NCI-H510A (cell line): ENCODE data around the gene KRTAP23-1.

Experiments
- DNase-seq: peaks from one replicate; lab custom pipeline; 2025; lab: John Stamatoyannopoulos, UW

The KRTAP23-1 gene

GRCh38 chr21:30348506-30348905 lies at the start of gene KRTAP23-1:
KRTAP23-1 (minus strand) TSS chr21:30348606; CDS start chr21:30348606, 0 bp downstream.
- DNase-seq: no peak

- no peak for DNase-seq
Measured at GRCh38 chr21:30395731-30396130, 47.3 kb upstream of the KRTAP23-1 start, which contains the start of gene KRTAP13-1. KRTAP13-1 (plus strand) TSS chr21:30396031; CDS start chr21:30396087, 56 bp downstream.

- DNase-seq: no peak
Measured at GRCh38 chr21:30391492-30392025, 43.2 kb upstream of the KRTAP23-1 start.

GRCh38 chr21:30382201-30382600 lies 33.8 kb upstream of the KRTAP23-1 start:
- DNase-seq: no peak

GRCh38 chr21:30372139-30372770 lies 23.8 kb upstream of the KRTAP23-1 start, which contains the start of gene KRTAP13-2:
KRTAP13-2 (minus strand) TSS chr21:30372271; CDS start chr21:30372213, 58 bp downstream.
- DNase-seq: no peak

GRCh38 chr21:30355906-30356305 lies 7.5 kb upstream of the KRTAP23-1 start:
- no peak for DNase-seq

- no peak for DNase-seq
Measured at GRCh38 chr21:30354308-30355005, 6.1 kb upstream of the KRTAP23-1 start.

GRCh38 chr21:30351534-30351933 lies 3.1 kb upstream of the KRTAP23-1 start:
- DNase-seq: no peak

GRCh38 chr21:30349572-30349971 lies 1.2 kb upstream of the KRTAP23-1 start:
- no peak for DNase-seq

- DNase-seq: no peak
Measured at GRCh38 chr21:30345014-30345413, 3.4 kb downstream of the KRTAP23-1 start.

GRCh38 chr21:30340714-30341573 lies 7.5 kb downstream of the KRTAP23-1 start:
- no peak for DNase-seq

GRCh38 chr21:30338717-30339116 lies 9.7 kb downstream of the KRTAP23-1 start:
- DNase-seq: no peak

- DNase-seq: no peak
Measured at GRCh38 chr21:30337772-30338171, 10.6 kb downstream of the KRTAP23-1 start.

GRCh38 chr21:30337276-30337744 lies 11.1 kb downstream of the KRTAP23-1 start, which contains the start of gene KRTAP27-1:
KRTAP27-1 (minus strand) TSS chr21:30337694; CDS start chr21:30337668, 26 bp downstream.
- DNase-seq: no peak

- no peak for DNase-seq
Measured at GRCh38 chr21:30336596-30336995, 11.8 kb downstream of the KRTAP23-1 start.

- no peak for DNase-seq
Measured at GRCh38 chr21:30333736-30334135, 14.7 kb downstream of the KRTAP23-1 start.

GRCh38 chr21:30332681-30333080 lies 15.7 kb downstream of the KRTAP23-1 start:
- DNase-seq: no peak

- DNase-seq: no peak
Measured at GRCh38 chr21:30329203-30329875, 19.1 kb downstream of the KRTAP23-1 start.

- no peak for DNase-seq
Measured at GRCh38 chr21:30326390-30326789, 22.0 kb downstream of the KRTAP23-1 start.

- no peak for DNase-seq
Measured at GRCh38 chr21:30320215-30320614, 28.2 kb downstream of the KRTAP23-1 start, which contains the start of gene KRTAP26-1. KRTAP26-1 (minus strand) TSS chr21:30320315; CDS start chr21:30320035, 280 bp downstream.

- DNase-seq: no peak
Measured at GRCh38 chr21:30315701-30316100, 32.7 kb downstream of the KRTAP23-1 start.
